Endothelial cell of hepatic sinusoid (primary cell): ENCODE results near the gene ERC2.

ENCODE experiments used
- in situ Hi-C: cut with HindIII; loops from 2 replicates; pipeline ENCODE4 v1.10.0; 2017; ENCODE audit warnings: low sequenced_read_pairs

The ERC2 gene

DNA sequence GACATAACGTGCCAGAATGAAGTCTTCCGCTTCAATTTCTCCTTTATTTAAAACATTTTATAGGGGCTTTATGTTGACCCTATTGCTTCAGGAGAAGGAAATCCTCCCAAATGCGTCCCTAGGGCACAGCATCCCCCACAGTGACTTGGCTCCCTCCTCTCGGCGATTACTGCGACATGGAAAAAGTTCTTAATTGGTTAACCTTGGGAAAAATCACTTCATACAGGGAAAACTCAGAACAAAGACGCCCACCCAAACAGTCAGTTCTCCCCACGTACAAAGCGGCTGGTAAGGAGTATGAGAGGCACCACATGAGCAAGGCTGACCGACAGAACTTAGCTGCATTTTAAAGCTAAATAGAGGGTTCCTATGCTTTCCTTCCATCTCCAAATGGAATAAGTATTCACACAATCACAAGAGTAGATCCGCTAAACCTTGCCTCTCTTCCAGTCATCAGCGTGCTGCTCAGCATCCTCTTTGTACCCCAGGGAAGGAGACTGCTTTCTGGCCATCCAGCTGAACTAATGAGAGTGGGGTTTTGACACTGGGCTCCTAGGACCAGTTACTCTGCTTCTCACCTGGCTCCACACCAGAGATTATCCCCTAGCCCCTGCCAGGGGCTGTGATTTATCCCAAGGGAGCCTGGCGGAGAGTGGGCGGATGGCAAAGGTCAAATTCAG, 565.9 kb downstream of the ERC2 start:
- in situ Hi-C loops: no loop called here

DNA sequence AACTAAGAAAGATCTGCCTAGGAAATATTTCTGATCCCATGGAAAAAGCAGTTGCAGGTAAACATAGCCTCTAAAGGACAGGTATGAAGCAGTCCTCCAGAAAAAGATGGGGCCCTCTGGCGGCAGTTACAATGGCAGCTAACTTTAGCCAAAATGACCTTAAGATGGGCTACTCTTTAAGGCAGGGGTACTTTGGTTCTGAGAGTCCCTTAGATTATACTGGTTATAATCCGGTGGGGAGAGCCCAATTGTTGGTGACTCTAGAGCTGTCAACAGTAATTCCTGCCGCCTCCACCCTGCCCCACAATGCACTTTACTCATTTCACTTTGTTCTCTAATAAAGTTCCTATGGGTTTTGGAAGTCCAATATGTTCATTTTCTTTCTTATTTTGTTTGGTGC, 568.4 kb downstream of the ERC2 start:
- in situ Hi-C loops: no loop called here

DNA sequence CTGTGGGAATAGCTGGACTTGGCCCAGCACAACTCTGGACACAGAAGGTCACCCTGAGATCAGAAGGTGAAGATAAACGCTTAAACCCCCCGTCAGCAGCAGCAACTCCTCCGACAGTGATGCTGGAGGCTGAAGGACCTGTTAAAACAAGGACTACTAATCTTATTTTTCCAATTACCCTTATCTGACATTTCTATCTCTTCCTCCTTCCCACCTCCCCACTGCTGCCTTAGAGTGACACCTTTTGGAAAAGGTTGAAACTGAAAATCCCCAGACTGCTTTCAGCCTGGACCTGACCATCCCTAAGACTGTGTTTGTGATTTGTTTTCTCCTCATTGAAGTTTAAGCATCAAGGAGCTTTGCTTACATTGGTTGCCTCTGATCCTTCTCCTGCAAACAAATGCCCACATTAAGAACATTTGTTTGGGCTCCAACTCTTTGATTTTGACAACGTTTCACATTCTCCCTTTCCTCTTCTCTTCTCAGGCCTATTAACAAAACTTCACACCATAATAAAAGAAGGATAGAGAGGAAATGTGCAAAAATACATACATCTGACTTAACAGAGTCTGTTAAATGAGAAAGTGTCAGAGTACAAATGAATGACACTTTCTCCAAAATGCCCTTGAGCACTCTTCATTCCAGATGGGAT, 570.6 kb downstream of the ERC2 start:
- in situ Hi-C loops: no loop called here

DNA sequence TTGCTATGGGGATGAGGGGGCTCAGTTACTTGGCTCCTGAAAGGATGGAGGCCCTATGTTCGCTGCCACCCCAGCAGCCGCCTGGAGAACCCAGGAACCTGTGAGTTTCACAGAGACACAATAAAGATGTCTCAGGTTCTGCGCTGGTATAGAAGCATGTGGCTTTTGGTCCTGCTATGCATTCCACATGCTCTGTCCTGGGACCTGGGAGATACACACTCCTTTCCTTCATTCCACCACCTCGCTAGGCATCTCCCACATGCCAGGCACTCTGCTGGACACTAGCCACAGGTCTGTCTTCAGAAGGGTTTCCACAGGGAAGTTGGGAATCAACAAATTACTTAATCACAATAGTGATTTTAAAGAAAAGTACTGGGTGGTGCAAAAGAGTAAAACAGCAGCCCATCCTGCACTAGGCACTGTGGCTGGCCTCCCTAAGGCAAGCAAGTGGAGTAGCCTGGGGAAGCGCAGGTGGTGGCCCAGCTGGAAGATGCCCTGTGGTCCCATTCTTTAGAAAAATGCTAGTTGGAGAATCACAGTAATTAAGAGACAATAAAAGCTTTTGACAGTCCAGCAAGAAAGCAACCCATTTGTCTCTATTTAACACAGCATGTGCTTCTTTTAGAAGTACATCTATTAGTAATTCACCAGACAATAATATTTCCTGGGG, 572.2 kb downstream of the ERC2 start:
- in situ Hi-C loops: no loop called here

DNA sequence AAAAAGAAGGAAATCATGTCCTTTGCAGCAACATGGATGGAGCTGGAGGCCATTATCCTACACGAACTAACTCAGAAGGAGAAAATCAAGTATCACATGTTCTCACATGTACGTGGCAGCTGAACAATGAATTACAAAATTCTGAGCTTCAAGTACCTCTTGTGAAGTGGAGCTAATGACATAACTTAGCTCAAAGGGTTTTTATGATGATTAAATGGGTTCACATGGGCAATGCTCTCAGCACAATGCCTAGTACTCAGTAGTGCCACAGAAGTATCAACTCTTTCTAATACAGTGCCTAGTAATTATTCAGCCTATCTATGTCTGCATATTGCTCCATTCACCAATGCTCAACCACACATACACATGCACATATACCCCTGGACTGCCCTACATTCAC, 573.7 kb downstream of the ERC2 start:
- in situ Hi-C loops: no loop called here

DNA sequence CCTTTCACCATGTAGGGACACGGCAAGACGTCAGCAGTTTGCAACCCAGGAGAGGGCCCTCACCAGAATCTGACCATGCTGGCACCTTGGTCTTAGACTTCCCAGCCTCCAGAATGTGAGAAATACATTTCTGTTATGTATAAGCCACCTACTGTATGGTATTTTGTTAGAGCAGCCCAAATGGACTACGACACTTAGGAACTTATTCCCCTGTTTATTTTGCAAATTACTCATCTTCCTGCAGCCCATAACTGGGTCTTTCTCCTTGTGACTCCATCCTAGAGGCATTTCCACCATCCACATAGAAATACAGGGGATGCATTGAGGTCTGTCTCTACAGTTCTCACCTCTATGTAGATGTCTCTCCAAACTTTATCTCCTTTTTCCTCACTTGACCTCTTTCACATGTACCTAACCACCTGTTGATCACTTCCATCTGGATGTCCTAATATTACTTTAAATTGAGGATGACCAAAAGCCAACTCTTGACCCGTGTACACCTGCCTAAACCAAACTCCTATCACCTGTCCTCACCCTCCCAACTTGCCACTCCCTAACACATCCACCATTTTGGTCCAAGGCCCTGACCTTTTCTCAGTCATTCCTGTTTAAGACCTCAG, 575.1 kb downstream of the ERC2 start:
- in situ Hi-C loops: no loop called here

DNA sequence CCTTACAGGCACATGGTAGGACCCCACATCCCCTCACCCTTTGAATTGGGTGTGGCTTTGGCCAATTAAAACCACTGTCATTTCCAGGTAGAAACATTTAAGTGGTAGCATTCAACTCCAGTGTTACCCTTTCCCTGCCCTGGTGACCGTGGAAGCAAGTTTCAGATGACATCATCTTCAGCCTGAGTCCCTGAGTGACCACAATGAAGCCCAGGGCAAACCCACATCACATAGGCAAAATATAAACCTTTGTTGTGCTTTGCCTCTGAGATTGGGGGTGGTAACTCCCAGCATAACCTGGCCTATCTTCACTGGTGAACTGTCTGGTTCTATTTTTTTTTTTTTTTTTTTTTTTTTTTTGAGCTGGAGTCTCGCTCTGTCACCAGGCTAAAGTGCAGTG, 577.2 kb downstream of the ERC2 start:
- in situ Hi-C loops: no loop called here

DNA sequence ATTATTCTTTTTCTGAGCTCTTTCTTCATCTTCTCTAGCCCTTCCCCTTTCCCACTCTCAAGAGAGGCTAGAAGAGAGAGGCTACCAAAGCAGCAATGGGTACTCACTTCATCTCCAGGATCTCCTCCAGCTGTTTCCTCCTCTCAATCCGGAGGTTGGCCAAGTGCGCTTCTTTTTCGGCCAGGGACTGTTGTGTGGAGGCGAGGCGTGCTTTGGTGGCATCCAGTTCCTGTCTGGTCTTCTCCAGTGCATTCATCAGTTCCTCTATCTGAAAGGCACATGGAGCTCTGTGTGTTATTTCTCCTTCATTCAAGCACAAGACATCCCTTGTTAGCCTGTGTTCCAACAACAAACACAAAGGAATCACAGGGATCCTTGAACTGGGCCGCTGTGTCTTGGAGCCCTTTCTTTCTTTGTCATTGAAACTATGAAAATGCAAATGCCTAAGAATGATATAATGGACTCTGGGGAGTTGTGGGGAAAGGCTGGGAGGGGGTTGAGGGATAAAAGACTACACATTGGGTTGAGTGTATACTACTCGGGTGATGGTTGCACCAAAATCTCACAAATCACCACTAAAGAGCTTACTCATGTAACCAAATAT, 579.9 kb downstream of the ERC2 start:
- in situ Hi-C loops: no loop called here

DNA sequence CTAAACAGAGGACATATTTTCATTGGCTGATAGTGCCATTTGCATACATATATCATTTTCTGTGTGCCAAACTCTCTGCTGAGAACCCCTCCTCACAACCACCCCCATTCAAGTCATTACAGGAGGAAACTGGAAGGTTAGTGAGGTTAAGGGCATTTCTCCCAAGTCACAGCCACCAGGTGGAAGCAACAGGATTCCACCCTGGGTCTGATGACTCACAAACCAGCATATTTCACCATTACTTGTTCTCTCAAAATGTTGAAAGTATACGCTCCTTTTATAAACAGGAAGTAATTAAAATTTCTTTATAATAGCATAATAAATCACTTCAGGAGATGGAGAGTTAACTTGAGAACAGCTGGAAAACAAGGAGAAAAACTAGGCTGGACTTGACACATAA, 582.5 kb downstream of the ERC2 start:
- in situ Hi-C loops: no loop called here

DNA sequence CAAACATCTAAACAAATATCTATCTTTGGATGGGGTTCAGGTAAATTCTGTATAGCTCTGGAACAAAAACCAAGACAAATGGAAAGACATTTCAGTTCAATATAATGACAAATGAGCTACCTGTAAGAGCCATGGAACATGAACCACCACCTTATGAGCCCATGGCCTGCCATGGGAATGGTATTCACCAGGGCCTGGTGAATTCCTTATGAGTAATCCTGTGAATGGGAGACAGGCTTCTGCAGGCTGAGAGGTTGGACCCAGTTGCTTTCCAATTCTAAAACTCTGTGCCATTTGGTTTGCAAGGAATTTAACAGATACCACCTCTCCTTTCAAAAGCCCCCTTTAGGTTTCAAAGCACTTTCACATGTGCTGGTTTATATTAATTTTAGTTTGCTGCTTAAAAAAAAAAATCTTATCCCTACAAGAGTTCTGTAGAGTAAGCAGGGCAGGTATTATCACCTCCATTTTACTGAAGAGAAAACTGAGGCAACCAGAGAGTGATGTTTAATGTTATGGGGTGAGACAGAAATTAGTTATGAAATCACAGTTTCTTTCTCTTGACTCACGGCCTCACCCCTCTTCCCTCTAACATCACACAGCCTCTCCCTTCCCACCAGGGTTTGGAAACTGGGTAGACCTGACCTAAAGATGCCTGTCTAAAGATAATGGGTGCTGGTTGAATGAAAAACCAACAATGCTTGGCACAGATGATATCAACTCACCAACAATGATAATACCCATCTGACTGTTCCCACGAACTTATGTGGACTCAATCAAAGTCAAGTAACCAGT, 583.6 kb downstream of the ERC2 start:
- in situ Hi-C loops: no loop called here

DNA sequence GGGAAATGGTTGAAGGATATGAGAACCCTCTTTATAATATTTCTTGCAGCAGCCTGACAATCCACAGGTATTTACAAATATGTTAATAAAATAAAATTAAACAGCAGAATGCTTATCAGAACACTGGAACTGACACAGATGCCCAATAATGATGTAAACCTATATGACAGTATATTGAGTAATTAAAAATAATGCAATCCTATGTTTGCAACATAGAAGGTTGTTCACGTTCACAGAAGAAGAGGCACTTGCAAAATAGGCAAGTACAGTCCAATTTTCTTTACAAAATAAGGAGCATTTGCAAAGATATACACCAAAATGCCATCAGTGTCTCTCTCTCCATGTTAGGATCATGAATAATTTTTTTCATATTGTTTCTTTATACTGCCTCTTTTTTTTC, 584.2 kb downstream of the ERC2 start:
- in situ Hi-C loops: no loop called here

DNA sequence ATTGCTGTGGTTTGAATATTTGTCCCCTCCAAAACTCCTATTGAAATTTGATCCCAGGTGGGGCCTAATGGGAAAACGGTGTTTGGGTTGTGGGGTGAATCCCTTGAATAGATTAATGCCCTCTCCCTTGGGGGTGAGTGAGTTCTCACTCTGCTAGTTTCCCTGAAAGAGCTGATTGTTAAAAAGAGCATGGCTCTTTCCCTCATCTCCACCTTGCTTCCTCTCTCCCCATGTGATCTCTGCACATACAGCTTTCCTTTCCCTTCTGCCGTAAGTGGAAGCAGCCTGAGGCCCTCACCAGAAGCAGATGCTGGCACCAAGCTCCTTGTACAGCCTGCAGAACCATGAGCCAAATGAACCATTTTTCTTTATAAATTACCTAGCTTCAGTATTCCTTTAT, 586.3 kb downstream of the ERC2 start:
- in situ Hi-C loops: no loop called here

DNA sequence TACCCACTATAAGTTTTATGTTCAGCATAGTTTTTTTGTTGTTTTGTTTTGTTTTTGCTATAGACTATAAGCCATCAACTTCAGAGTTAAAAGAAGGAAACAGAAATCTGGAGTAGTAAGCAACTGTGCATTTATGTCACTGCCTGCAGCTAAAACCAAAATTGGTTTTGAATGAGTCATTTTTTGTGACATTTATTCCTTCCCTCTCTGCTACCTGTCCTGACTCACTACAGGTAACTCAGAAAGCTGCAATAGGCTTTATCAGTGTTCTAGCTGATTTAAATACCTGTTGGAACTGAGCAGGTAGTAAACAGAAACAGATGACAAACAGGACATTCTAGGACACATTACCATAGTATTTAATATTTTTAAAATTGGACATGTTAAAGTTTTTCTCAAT, 587.9 kb downstream of the ERC2 start:
- in situ Hi-C loops: no loop called here

DNA sequence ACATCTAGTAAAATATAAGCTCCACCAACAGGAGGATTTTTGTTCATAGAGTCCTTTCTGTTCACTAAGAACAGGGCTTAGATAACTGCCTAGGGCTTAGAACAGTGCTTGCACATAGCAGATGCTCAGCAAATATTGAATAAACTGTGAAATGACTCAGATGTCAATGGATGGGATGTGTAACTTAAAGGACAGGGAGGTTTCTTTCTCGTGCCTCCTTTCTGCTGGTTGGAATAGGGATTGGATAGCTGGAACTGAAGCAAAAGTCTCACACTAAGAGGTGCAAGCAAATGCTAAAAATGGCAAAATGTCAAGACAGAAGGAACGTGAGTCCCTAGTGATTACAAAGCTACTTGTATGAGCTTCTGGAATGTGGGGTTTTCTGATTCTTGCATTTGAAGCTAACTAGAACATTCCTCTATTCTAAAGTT, 588.4 kb downstream of the ERC2 start:
- in situ Hi-C loops: no loop called here

DNA sequence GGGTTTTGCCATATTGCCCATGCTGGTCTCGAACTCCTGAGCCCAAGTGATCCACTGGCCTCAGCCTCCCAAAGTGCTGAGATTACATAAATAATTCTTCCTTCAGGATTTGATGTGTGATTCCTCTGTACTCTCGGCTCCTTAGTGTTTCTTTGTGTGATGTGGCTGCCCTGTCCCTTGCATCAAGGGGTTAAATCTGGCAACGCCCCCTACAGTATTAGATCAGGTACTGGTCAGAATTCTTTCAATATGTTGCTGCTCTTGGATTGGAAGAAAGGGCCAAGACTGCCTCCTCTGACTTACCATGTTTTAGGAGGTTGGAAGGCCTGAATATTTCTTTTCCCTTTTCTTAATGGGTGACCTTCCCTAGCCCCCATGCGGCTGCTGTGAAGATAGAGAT, 590.6 kb downstream of the ERC2 start:
- in situ Hi-C loops: no loop called here

DNA sequence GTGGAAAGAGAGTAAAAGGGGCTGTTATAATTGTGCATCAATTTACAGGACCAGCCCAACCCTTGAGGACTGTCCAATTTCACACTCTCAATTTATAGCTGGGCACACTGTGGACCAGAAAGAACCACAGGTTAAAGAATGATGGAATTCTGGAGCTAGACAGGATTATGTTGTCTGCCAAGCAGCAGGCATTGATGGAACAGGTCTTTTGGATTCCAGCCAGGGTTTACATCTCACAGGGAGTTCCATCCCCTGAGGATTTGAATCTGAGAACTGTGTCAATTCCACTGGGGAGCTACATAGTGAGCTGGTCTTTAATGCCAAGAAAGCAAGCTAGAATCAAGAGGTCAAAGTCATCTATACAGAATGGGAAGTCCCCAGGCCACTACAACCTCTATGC, 591.7 kb downstream of the ERC2 start:
- in situ Hi-C loops: no loop called here

DNA sequence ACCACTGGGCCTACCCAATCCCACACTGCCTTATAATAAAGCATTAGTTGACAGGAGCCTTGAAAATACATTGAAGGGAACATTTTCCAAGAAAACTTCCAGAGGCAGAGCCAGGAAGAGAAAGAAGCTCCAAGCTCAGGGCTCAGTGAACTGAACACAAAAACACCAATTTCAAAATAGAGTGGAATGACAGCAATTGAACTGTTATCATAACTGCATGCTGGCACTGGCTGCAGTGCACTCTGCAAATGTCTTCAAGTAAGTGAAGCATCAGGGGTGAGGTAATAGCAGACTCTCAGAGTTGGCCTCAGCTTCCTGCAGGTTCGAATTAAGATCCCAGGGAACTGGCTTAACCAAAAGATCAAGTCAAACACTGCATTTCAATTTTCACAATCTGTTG, 593.2 kb downstream of the ERC2 start:
- in situ Hi-C loops: no loop called here

DNA sequence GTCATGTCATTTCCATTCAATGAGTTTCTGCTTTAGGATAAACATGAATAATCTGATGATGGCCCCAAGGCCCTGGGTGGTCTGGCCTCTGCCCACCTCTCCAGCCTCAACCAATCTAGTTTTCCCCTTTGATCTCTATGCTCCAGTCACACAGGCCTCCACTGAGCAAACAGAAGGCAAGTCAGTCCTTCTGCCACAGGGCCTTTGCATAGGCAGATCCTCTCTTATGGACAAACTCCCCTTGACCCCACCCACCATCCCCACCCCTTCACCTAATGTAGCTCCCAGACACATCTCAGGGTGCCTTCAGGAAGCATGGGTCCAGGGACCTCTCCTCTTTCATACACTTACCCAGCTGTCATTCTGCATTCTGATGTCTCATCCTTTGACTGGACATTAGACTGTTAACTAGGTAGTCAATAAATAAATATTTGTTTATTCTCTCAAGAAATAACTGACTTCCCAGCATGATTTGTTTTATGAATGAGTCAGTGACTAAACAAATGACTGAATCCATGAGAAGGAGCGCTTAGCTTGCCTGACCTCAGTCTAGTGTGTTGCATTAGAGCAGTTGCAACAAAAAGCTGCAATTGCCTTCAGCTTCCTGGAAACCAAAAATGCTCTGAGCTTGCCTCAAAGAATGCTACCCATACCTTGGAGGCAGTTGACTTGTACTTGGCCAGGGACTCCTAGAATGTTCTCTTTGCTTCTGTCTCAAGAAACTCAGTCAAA, 594.6 kb downstream of the ERC2 start:
- in situ Hi-C loops: no loop called here

DNA sequence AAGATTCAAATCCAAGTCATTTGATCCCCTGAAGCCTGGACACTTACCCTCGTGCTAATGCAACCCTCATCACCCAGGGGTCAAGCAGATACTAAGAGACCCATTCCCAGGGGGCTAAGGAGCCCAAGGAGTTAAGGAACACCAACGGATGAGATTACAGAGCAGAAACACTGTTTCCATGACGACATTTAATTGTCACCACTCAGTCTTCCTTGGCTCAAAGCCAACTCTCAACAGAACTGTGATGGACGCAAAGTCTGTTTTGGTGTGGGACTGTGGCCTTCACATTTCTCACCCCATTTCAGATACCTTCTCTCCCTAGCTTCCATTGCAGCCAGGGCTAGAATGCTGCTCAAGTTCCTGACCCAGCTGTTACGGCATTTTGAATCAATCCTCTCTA, 597.7 kb downstream of the ERC2 start:
- in situ Hi-C loops: no loop called here

DNA sequence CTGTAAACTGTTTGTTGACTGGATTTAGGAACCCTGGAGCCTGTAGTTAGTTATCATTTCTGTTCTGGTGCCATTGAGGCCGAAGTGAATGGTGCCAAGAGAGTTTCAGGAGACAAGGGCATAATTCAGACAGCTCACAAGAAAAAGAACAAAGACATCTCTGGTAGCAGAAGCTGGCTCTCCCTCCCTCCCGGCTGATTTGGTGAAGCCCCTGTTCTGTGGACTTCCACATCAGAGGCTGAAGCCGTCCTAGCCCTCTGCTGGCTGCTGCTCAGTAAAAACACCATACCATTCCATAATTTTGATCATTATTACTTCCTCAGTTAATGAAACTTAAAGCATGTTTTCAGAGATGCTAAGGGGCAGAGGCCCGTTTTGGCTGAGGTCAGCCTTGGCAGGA, 599.9 kb downstream of the ERC2 start:
- in situ Hi-C loops: loop anchor here (5.0 kb wide), 1 partner anchor 74 kb away; no protein-coding TSS in a partner anchor
